Stomach (tissue), 9 donors: ENCODE data around the gene GRIK2. TPM values are rescaled to one million over a fixed set of nuclear protein-coding genes. Genes with fewer than 3 reads are reported as not detected.

Experiments used
- DNase-seq, 2 donors: peaks; one replicate each; pipeline versions ENCODE4 v3.0.0 to v3.0.0-alpha.2; 2013 to 2019
- H3K27ac ChIP-seq, 5 donors: fragments of 200-600 bp in 4 of 5; sonication (generic) in 4 of 5; one replicate each; pipeline ENCODE4 v1.5.1; 2013 to 2019; ENCODE audit warnings: mild to moderate bottlenecking in 1 of 5, moderate library complexity in 1 of 5
- H3K27me3 ChIP-seq, 3 donors: fragments of 200-600 bp; sonication (generic); one replicate each; pipeline ENCODE4 v1.5.1; 2017 to 2019; ENCODE audit warnings: mixed run types in 1 of 3
- H3K36me3 ChIP-seq, 4 donors: fragments of 200-600 bp; sonication (generic); 1 replicate in 3 of 4; 2 replicates in 1 of 4; pipeline ENCODE4 v1.5.1; 2016 to 2019
- H3K4me1 ChIP-seq, 4 donors: fragments of 200-600 bp; sonication (generic); one replicate each; pipeline ENCODE4 v1.5.1; 2016 to 2019
- H3K4me3 ChIP-seq, 4 donors: fragments of 200-600 bp; sonication (generic) in 3 of 4; one replicate each; pipeline ENCODE4 v1.5.1; 2016 to 2019; ENCODE audit warnings: mild to moderate bottlenecking in 1 of 4
- H3K9me3 ChIP-seq, 4 donors: fragments of 200-600 bp; sonication (generic); one replicate each; pipeline ENCODE4 v1.5.1; 2016 to 2019
- EP300 ChIP-seq: sonication (generic); formaldehyde crosslinking; IDR thresholded peaks from one replicate; pipeline ENCODE4 v1.6.1; 2017; ENCODE audit warnings: antibody characterized with exemption
- POLR2A ChIP-seq, 4 donors: fragments of 450-650 bp; IDR thresholded peaks; one replicate each; pipeline ENCODE4 v1.6.1; 2016; ENCODE audit warnings: antibody characterized with exemption in 4 of 4, control low read depth in 2 of 4, mild to moderate bottlenecking in 1 of 4, moderate library complexity in 1 of 4
- POLR2AphosphoS5 ChIP-seq, 3 donors: sonication (generic); formaldehyde crosslinking; IDR thresholded peaks; one replicate each; pipeline ENCODE4 v1.6.1; 2016; ENCODE audit warnings: antibody characterized with exemption in 3 of 3
- WGBS, 5 donors: extraction: QIAGEN DNeasy Blood & Tissue Kit in 3 of 5; methylation state at CpG; one replicate each; pipeline versions ENCODE4 v1.1.5 to v1.1.7; 2013 to 2018; 5-methylcytosine and 5-hydroxymethylcytosine counted together
- intact Hi-C: fragments of 100-400 bp; cut with DNase I; formaldehyde crosslinking; loops from one replicate; pipeline ENCODE4 v1.15.1; 2023; ENCODE audit warnings: low total_unique reads
- polyA plus RNA-seq, 3 donors: library from polyadenylated mRNA; stranded (reverse); fragments of 200-250 nt; gene quantifications; one replicate each; pipeline ENCODE4 v1.2.3, GENCODE V29; 2013
- total RNA-seq, 5 donors: library from RNA; depleted of rRNA; stranded (reverse); fragments of >200 nt; gene quantifications; one replicate each; pipeline versions ENCODE4 v1.1.0 to v1.2.3, GENCODE V29; 2014 to 2016
- TF ChIP-seq, protein P1 (sequence below), 7 experiments: fragments of 450-650 bp in 4 of 7; fragments of 200-600 bp in 3 of 7; sonication (generic) in 3 of 7; IDR thresholded peaks; one replicate each; pipeline ENCODE4 v1.5.1; 2016 to 2019; ENCODE audit warnings: antibody characterized with exemption in 7 of 7, control low read depth in 2 of 7, mild to moderate bottlenecking in 1 of 7
- donor health status: healthy with polysubstance abuse.
- donor health status: Bipolar disorder and iron deficiency.
- donor health status: healthy.

The GRIK2 gene
- total and polyA plus RNA-seq, 8 donors: 0.06 to 7.7 (median 0.50) TPM; not detected in 3

GRCh38 chr6:101477436-101477835, 83.9 kb downstream of the GRIK2 start:
- Histone ChIP-seq H3K36me3 (no peaks in the 10 kb centered on the region), H3K27me3 (no peaks in the 10 kb centered on the region), H3K4me3 (no peak overlapping the region), H3K27ac (no peak overlapping the region), H3K9me3 (no peaks in the 10 kb centered on the region), H3K4me1 (no peaks in the 10 kb centered on the region)
- WGBS, 5 donors: 63 to 81% (median 76%) methylated on average over 2 of the region's 2 CpGs
- intact Hi-C loops: no loop called here
- DNase-seq: no peak
- TF ChIP-seq POLR2AphosphoS5 (IDR thresholded peaks at IDR 0.05) (no peak), POLR2A (IDR thresholded peaks at IDR 0.05) (no peak)
- TF ChIP-seq, protein P1, sequence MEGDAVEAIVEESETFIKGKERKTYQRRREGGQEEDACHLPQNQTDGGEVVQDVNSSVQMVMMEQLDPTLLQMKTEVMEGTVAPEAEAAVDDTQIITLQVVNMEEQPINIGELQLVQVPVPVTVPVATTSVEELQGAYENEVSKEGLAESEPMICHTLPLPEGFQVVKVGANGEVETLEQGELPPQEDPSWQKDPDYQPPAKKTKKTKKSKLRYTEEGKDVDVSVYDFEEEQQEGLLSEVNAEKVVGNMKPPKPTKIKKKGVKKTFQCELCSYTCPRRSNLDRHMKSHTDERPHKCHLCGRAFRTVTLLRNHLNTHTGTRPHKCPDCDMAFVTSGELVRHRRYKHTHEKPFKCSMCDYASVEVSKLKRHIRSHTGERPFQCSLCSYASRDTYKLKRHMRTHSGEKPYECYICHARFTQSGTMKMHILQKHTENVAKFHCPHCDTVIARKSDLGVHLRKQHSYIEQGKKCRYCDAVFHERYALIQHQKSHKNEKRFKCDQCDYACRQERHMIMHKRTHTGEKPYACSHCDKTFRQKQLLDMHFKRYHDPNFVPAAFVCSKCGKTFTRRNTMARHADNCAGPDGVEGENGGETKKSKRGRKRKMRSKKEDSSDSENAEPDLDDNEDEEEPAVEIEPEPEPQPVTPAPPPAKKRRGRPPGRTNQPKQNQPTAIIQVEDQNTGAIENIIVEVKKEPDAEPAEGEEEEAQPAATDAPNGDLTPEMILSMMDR (IDR thresholded peaks at IDR 0.05): no peak

- intact Hi-C loops: no loop called here
- Histone ChIP-seq H3K27me3 (no peaks in the 10 kb centered on the region), H3K9me3 (no peaks in the 10 kb centered on the region), H3K27ac (no peak overlapping the region), H3K4me3 (no peak overlapping the region), H3K4me1 (no peaks in the 10 kb centered on the region), H3K36me3 (no peaks in the 10 kb centered on the region)
- TF ChIP-seq EP300 (no peak), POLR2AphosphoS5 (IDR thresholded peaks at IDR 0.05) (no peak), POLR2A (IDR thresholded peaks at IDR 0.05) (no peak)
- TF ChIP-seq, protein P1 (IDR thresholded peaks at IDR 0.05): no peak
- DNase-seq: no peak
- 69 to 80% (median 75%) methylated on average over 1 of the region's 1 CpG for WGBS, 5 donors
These were observed 85.4 kb downstream of the GRIK2 start for GRCh38 chr6:101478891-101479290.

- H3K27ac ChIP-seq: no peak overlapping the region
- intact Hi-C loops: no loop called here
- 66 to 80% (median 71%) methylated on average over 3 of the region's 3 CpGs for WGBS, 5 donors
- H3K9me3 ChIP-seq: no peaks in the 10 kb centered on the region
- no peaks in the 10 kb centered on the region for H3K4me1 ChIP-seq
- no peak overlapping the region for H3K4me3 ChIP-seq
- no peak for DNase-seq
- H3K27me3 ChIP-seq: no peaks in the 10 kb centered on the region
- H3K36me3 ChIP-seq: no peaks in the 10 kb centered on the region
- TF ChIP-seq, protein P1 (IDR thresholded peaks at IDR 0.05): no peak
- TF ChIP-seq POLR2AphosphoS5 (IDR thresholded peaks at IDR 0.05) (no peak), EP300 (no peak), POLR2A (IDR thresholded peaks at IDR 0.05) (no peak)
These were observed 89.1 kb downstream of the GRIK2 start for GRCh38 chr6:101482606-101483005.

GRCh38 chr6:101484781-101485180, 91.3 kb downstream of the GRIK2 start:
- Histone ChIP-seq H3K27me3 (no peaks in the 10 kb centered on the region), H3K36me3 (no peaks in the 10 kb centered on the region), H3K27ac (no peak overlapping the region), H3K9me3 (no peaks in the 10 kb centered on the region), H3K4me1 (no peaks in the 10 kb centered on the region), H3K4me3 (no peak overlapping the region)
- intact Hi-C loops: no loop called here
- no peak for DNase-seq
- 33 to 50% (median 49%) methylated on average over 3 of the region's 3 CpGs for WGBS, 5 donors
- TF ChIP-seq EP300: no peak
- no peak for TF ChIP-seq POLR2A (IDR thresholded peaks at IDR 0.05)
- TF ChIP-seq POLR2AphosphoS5 (IDR thresholded peaks at IDR 0.05): no peak
- TF ChIP-seq, protein P1 (IDR thresholded peaks at IDR 0.05): no peak
